IMR-90 (cell line): Measurements from ENCODE around the gene DGAT2L6. TPM values are rescaled to one million over a fixed set of nuclear protein-coding genes. Genes with fewer than 3 reads are reported as not detected.
"Not testable (repeated sequence)": the region's sequence is repeated elsewhere in the genome, so short reads cannot be mapped to it uniquely, and the experiment has no call there.

ENCODE experiments used
- ATAC-seq: fragments of 200-7000 bp; cut with Tn5 transposase; 2 replicates; pipeline ENCODE4 v1.9.1; 2020; ENCODE audit warnings: low read depth, mild to moderate bottlenecking, moderate library complexity
- BruUV-seq: library from RNA; stranded (reverse); fragments of 400-500 nt; replicated peaks from 2 replicates; lab custom pipeline; 2021; lab: Mats Ljungman, UMichigan
- CTCF ChIA-PET: fragments of 300-600 bp; formaldehyde crosslinking; extraction: SDS; loops from one replicate; lab custom pipeline; 2021; ENCODE audit warnings: antibody characterized with exemption; lab: Yijun Ruan, JAX
- POLR2A ChIA-PET: fragments of 300-600 bp; sonication (Branson Sonifier 250); formaldehyde crosslinking; loops from one replicate; lab custom pipeline; 2022; ENCODE audit warnings: antibody characterized with exemption; ENCODE audit not compliant: unreplicated experiment; lab: Charles Lee
- DNase-seq: peaks from one replicate; pipeline ENCODE4 v3.0.0; 2013
- H2AFZ ChIP-seq: replicated peaks from 2 replicates; pipeline ENCODE3; 2013; ENCODE audit warnings: low read length, mild to moderate bottlenecking; ENCODE audit not compliant: poor library complexity
- H2AK5ac ChIP-seq: 2 replicates; pipeline ENCODE4 v1.6.1; 2013; ENCODE audit warnings: low read depth, low read length, inconsistent platforms
- H2AK9ac ChIP-seq: replicated peaks from 2 replicates; pipeline ENCODE3; 2013; ENCODE audit warnings: mild to moderate bottlenecking, low read depth, low read length, moderate library complexity; ENCODE audit not compliant: poor library complexity
- H2BK120ac ChIP-seq: 2 replicates; pipeline ENCODE4 v1.6.1; 2013; ENCODE audit warnings: low read depth, low read length, inconsistent platforms
- H2BK15ac ChIP-seq: 3 replicates; pipeline ENCODE4 v1.6.1; 2013; ENCODE audit warnings: low read depth, low read length, inconsistent platforms
- H2BK20ac ChIP-seq: 2 replicates; pipeline ENCODE4 v1.6.1; 2013; ENCODE audit warnings: low read depth, mild to moderate bottlenecking, inconsistent platforms, low read length, moderate library complexity
- H2BK5ac ChIP-seq: 2 replicates; pipeline ENCODE4 v1.6.1; 2013; ENCODE audit warnings: mild to moderate bottlenecking, low read depth, low read length, inconsistent platforms; ENCODE audit not compliant: poor library complexity, severe bottlenecking
- H3K14ac ChIP-seq: replicated peaks from 2 replicates; pipeline ENCODE4 v1.6.1; 2013; ENCODE audit warnings: low read depth, low read length, inconsistent platforms
- H3K18ac ChIP-seq: 2 replicates; pipeline ENCODE4 v1.6.1; 2013; ENCODE audit warnings: low read depth, low read length, control low read depth
- H3K23ac ChIP-seq: 2 replicates; pipeline ENCODE4 v1.6.1; 2013; ENCODE audit warnings: low read depth, low read length, inconsistent platforms
- H3K27ac ChIP-seq: 2 replicates; pipeline ENCODE4 v1.5.1; 2013; ENCODE audit warnings: mild to moderate bottlenecking, control low read depth, low read length; ENCODE audit not compliant: insufficient read depth
- H3K27me3 ChIP-seq: 2 replicates; pipeline ENCODE4 v1.6.1; 2013; ENCODE audit warnings: low read length; ENCODE audit not compliant: control insufficient read depth, insufficient read depth
- H3K36me3 ChIP-seq: 2 replicates; pipeline ENCODE4 v1.6.1; 2013; ENCODE audit warnings: low read length, mixed read lengths; ENCODE audit not compliant: control insufficient read depth, insufficient read depth
- H3K4ac ChIP-seq: 2 replicates; pipeline ENCODE4 v1.6.1; 2013; ENCODE audit warnings: low read depth, low read length, inconsistent platforms
- H3K4me1 ChIP-seq: 2 replicates; pipeline ENCODE4 v1.6.1; 2013; ENCODE audit warnings: low read length, mixed read lengths; ENCODE audit not compliant: control insufficient read depth, insufficient read depth
- H3K4me2 ChIP-seq: 2 replicates; pipeline ENCODE4 v1.6.1; 2013; ENCODE audit warnings: low read depth, mild to moderate bottlenecking, control low read depth, low read length, moderate library complexity
- H3K4me3 ChIP-seq: 2 replicates; pipeline ENCODE4 v1.5.1; 2013; ENCODE audit warnings: low read depth, mild to moderate bottlenecking, control low read depth, low read length, moderate library complexity; ENCODE audit not compliant: insufficient read depth
- H3K56ac ChIP-seq: 2 replicates; pipeline ENCODE4 v1.6.1; 2013; ENCODE audit warnings: low read length, inconsistent platforms; ENCODE audit not compliant: insufficient read depth; ENCODE audit errors: extremely low read depth
- H3K79me1 ChIP-seq, 2 experiments: 2 replicates each; pipeline ENCODE4 v1.6.1; 2013; ENCODE audit warnings: low read length in 2 of 2, inconsistent platforms in 1 of 2, low read depth in 1 of 2
- H3K9ac ChIP-seq: 2 replicates; pipeline ENCODE4 v1.6.1; 2013; ENCODE audit warnings: low read depth, low read length, control low read depth
- H3K9me1 ChIP-seq: 2 replicates; pipeline ENCODE4 v1.6.1; 2013; ENCODE audit warnings: low read length, inconsistent platforms; ENCODE audit not compliant: insufficient read depth
- H3K9me3 ChIP-seq: 2 replicates; pipeline ENCODE4 v1.6.1; 2013; ENCODE audit warnings: low read length; ENCODE audit not compliant: control insufficient read depth, insufficient read depth
- H4K20me1 ChIP-seq: 2 replicates; pipeline ENCODE4 v1.6.1; 2013; ENCODE audit warnings: low read length, inconsistent platforms; ENCODE audit not compliant: insufficient read depth
- H4K5ac ChIP-seq: 2 replicates; pipeline ENCODE4 v1.6.1; 2013; ENCODE audit warnings: mild to moderate bottlenecking, low read depth, low read length, control low read depth
- H4K8ac ChIP-seq, 2 experiments: 2 replicates each; pipeline ENCODE4 v1.6.1; 2013; ENCODE audit warnings: low read depth in 2 of 2, low read length in 2 of 2, control low read depth in 1 of 2, inconsistent platforms in 1 of 2
- H4K91ac ChIP-seq: 2 replicates; pipeline ENCODE4 v1.6.1; 2013; ENCODE audit warnings: low read depth, low read length, inconsistent platforms; ENCODE audit not compliant: insufficient read depth
- WGBS, 2 experiments: methylation state at CpG; one replicate each; pipeline versions ENCODE4 v1.1.5 to v1.1.7; 2013; ENCODE audit warnings: missing lambda C conversion rate in 2 of 2; ENCODE audit not compliant: insufficient read length in 1 of 2; ENCODE audit errors: extremely low coverage in 2 of 2; 5-methylcytosine and 5-hydroxymethylcytosine counted together
- dilution Hi-C: fragments of 300-500 bp; cut with HindIII; formaldehyde crosslinking; loops from one replicate; pipeline ENCODE4 v1.14.3; 2018; ENCODE audit warnings: low sequenced_read_pairs; ENCODE audit not compliant: unreplicated experiment
- in situ Hi-C: fragments of 300-500 bp; cut with MboI; formaldehyde crosslinking; loops from 3 replicates; pipeline ENCODE4 v1.14.3; 2019; ENCODE audit warnings: low sequenced_read_pairs, inconsistent platforms, mixed read lengths
- intact Hi-C: fragments of 100-400 bp; cut with micrococcal nuclease; formaldehyde crosslinking; loops from 2 replicates; pipeline ENCODE4 v1.10.0; 2022
- polyA plus RNA-seq, 3 experiments: library from polyadenylated mRNA; depleted of rRNA; stranded (reverse); fragments of >200 nt; gene quantifications; 2 replicates each; pipeline ENCODE4 v1.2.3, GENCODE V29; 2012; ENCODE audit warnings: low replicate concordance in 1 of 3
- total RNA-seq: library from RNA; depleted of rRNA; stranded (reverse); fragments of >200 nt; gene quantifications from 2 replicates; pipeline ENCODE4 v1.2.3, GENCODE V29; 2012

DGAT2L6 gene
- total and polyA plus RNA-seq, 2 of the 4 experiments (the other 2 are of a cell fraction), result not detected

DNA sequence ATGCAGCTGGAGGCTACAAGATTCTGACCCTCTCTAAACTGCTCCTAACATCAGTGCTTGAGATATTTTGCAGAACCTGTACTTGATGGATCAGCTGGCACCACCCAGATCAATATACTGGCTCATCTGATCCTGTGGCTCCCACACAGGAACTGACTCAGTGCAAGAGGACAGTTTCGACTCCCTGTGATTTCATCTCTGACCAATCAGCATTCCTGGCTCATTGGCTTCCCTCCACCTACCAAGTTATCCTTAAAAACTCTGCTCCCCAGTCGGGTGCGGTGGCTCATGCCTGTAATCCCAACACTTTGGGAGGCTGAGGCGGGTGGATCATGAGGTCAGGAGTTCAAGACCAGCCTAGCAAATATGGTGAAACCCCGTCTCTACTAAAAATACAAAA, 66.3 kb downstream of the DGAT2L6 start:
- CTCF ChIA-PET, H2BK20ac ChIP-seq, H3K36me3 ChIP-seq, H3K9me3 ChIP-seq, ATAC-seq, H2BK120ac ChIP-seq, intact Hi-C loops, H3K9ac ChIP-seq, H3K4me3 ChIP-seq, H2AK9ac ChIP-seq, H4K5ac ChIP-seq, dilution Hi-C loops, H3K14ac ChIP-seq, DNase-seq, H2AFZ ChIP-seq, POLR2A ChIA-PET, H3K56ac ChIP-seq, H3K79me1 ChIP-seq, in situ Hi-C loops, H2AK5ac ChIP-seq, H3K18ac ChIP-seq, H3K23ac ChIP-seq, H2BK15ac ChIP-seq, H3K4me1 ChIP-seq, H3K27ac ChIP-seq, H3K9me1 ChIP-seq, H3K4me2 ChIP-seq, H4K20me1 ChIP-seq, BruUV-seq, H3K4ac ChIP-seq, H4K8ac ChIP-seq, H4K91ac ChIP-seq, H2BK5ac ChIP-seq: not testable (repeated sequence)
- H3K27me3 ChIP-seq, result peaks cover 12% of the 10 kb centered on the region
- 67% methylated on average over 1 of the region's 5 CpGs; no CpG with 5 or more reads in 1 of the 2 experiments for WGBS, 2 experiments
